ENCODE data around the gene FNIP1. TPM values are rescaled to one million over a fixed set of nuclear protein-coding genes. Genes with fewer than 3 reads are reported as not detected.

The FNIP1 gene
- total and polyA plus RNA-seq, 2 of the 8 experiments (the other 6 are each of a cell fraction or from before 2014, with no cell fraction given): 3.5 to 17.3 TPM

GRCh38 chr5:131664929-131665328 is 131.9 kb downstream of the FNIP1 start (continued):
- no peak for TF ChIP-seq CHD1 (IDR thresholded peaks at IDR 0.05; ENCODE audit: low read depth, low read length)
- no peak for TF ChIP-seq NANOG (IDR thresholded peaks at IDR 0.05; ENCODE audit: insufficient read depth, low read depth, low read length, poor library complexity, severe bottlenecking)
- no peak for TF ChIP-seq CTBP2 (IDR thresholded peaks at IDR 0.05; ENCODE audit: borderline replicate concordance, insufficient read depth, insufficient read length, low read length)
- no peak for TF ChIP-seq MAFK (IDR thresholded peaks at IDR 0.05; ENCODE audit: low read depth, low read length)
- no peak for TF ChIP-seq SP1 (IDR thresholded peaks at IDR 0.05; ENCODE audit: low read depth, low read length)
